GM20000 (cell line): Measurements from ENCODE around the gene ADGRV1.

Experiments
- DNase-seq: peaks from one replicate; pipeline ENCODE4 v3.0.0; 2012; ENCODE audit warnings: low spot score
- CTCF ChIP-seq: IDR thresholded peaks from 2 replicates; pipeline ENCODE4 v1.5.1; 2012; ENCODE audit warnings: mild to moderate bottlenecking, control low read depth; ENCODE audit errors: extremely low read depth, missing control alignments

Gene ADGRV1

GRCh38 chr5:90934738-90935137 lies 376.1 kb downstream of the ADGRV1 start:
- no peak for TF ChIP-seq CTCF
- no peak for DNase-seq

- TF ChIP-seq CTCF, result no peak
- DNase-seq, result no peak
These were observed 380.6 kb downstream of the ADGRV1 start for GRCh38 chr5:90939211-90939610.

GRCh38 chr5:90940227-90940995 lies 381.8 kb downstream of the ADGRV1 start:
- no peak for TF ChIP-seq CTCF

GRCh38 chr5:90941002-90941720 lies 382.6 kb downstream of the ADGRV1 start:
- TF ChIP-seq CTCF, result no peak
- DNase-seq, result no peak

More at GRCh38 chr5:90940227-90940995, 381.8 kb downstream of the ADGRV1 start:
- peak; percentile 64 for DNase-seq

GRCh38 chr5:90944116-90944515 lies 385.5 kb downstream of the ADGRV1 start:
- no peak for TF ChIP-seq CTCF
- DNase-seq, result no peak

- no peak for DNase-seq
- no peak for TF ChIP-seq CTCF
These were observed 389.1 kb downstream of the ADGRV1 start for GRCh38 chr5:90947667-90948066.

GRCh38 chr5:90948969-90949368 lies 390.4 kb downstream of the ADGRV1 start:
- TF ChIP-seq CTCF, result no peak
- DNase-seq, result no peak
